ENCODE results near the gene FAM210B. TPM values are rescaled to one million over a fixed set of nuclear protein-coding genes. Genes with fewer than 3 reads are reported as not detected.

The FAM210B gene
- total and polyA plus RNA-seq, 2 of the 13 experiments (the other 11 are each of a cell fraction or from before 2014, with no cell fraction given), result 75.9 to 107 TPM

GRCh38 chr20:56359212-56360132 is 698 bp downstream of the FAM210B start (continued):
- TF ChIP-seq E2F1 (CRISPR knock-in tag; IDR thresholded peaks at IDR 0.05) (no peak), ZNF224 (CRISPR knock-in tag; IDR thresholded peaks at IDR 0.05) (no peak), ZNF564 (CRISPR knock-in tag; IDR thresholded peaks at IDR 0.05) (peak; percentile 89; the same call in 1 of the 2 replicates), ARNTL (CRISPR knock-in tag; IDR thresholded peaks at IDR 0.05) (0 out of 2 replicates have a peak, but pooled peaks have one; percentile 22), ETV6 (CRISPR knock-in tag; conservative IDR thresholded peaks at IDR 0.05) (peak; percentile 34; the same call in 1 of the 2 replicates), MBNL3 (CRISPR knock-in tag; conservative IDR thresholded peaks at IDR 0.05) (no peak), DPF2 (CRISPR knock-in tag; IDR thresholded peaks at IDR 0.05; ENCODE audit: borderline replicate concordance, low read depth) (no peak; the same call in 1 of the 2 replicates), DR1 (CRISPR knock-in tag; IDR thresholded peaks at IDR 0.05) (peak; percentile 26; the same call in 1 of the 2 replicates), ZNF572 (CRISPR knock-in tag; IDR thresholded peaks at IDR 0.05) (0 out of 2 replicates have a peak, but pooled peaks have one; percentile 78), ZNF44 (CRISPR knock-in tag; IDR thresholded peaks at IDR 0.05) (peak; percentile 62; the same call in 1 of the 2 replicates), HOXA3 (CRISPR knock-in tag; IDR thresholded peaks at IDR 0.05) (peak; percentile 8; the same call in 1 of the 2 replicates), MAFF (IDR thresholded peaks at IDR 0.05; ENCODE audit: low read depth, low read length) (no peak), ARNT2 (CRISPR knock-in tag; IDR thresholded peaks at IDR 0.05; ENCODE audit: low read depth) (peak; percentile 47; the same call in 1 of the 2 replicates), ZNF644 (CRISPR knock-in tag; IDR thresholded peaks at IDR 0.05; ENCODE audit: low read depth) (no peak; the same call in 1 of the 2 replicates), ZFP91 (CRISPR knock-in tag; IDR thresholded peaks at IDR 0.05; ENCODE audit: borderline replicate concordance) (peak; percentile 68; the same call in 1 of the 2 replicates), POLR2A (IDR thresholded peaks at IDR 0.05; ENCODE audit: insufficient read depth in 1 of 2, low read depth in 2 of 2, low read length in 2 of 2) (peak; percentile 10 to 58; a peak in 2 of 4 replicates), ZNF589 (CRISPR knock-in tag; conservative IDR thresholded peaks at IDR 0.05) (no peak), PAX8 (CRISPR knock-in tag; IDR thresholded peaks at IDR 0.05; ENCODE audit: borderline replicate concordance) (peak; percentile 32; the same call in 1 of the 2 replicates), TARDBP (CRISPR knock-in tag; IDR thresholded peaks at IDR 0.05) (peak; percentile 73), HNF4A (CRISPR knock-in tag; IDR thresholded peaks at IDR 0.05) (no peak), KLF15 (CRISPR knock-in tag; IDR thresholded peaks at IDR 0.05; ENCODE audit: borderline replicate concordance) (0 out of 2 replicates have a peak, but pooled peaks have one; percentile 9), MAF1 (CRISPR knock-in tag; IDR thresholded peaks at IDR 0.05; ENCODE audit: borderline replicate concordance) (no peak), RBAK (CRISPR knock-in tag; IDR thresholded peaks at IDR 0.05) (no peak), ZNF549 (CRISPR knock-in tag; IDR thresholded peaks at IDR 0.05) (no peak), ZFP37 (CRISPR knock-in tag; IDR thresholded peaks at IDR 0.05; ENCODE audit: borderline replicate concordance) (peak; percentile 12; the same call in 1 of the 2 replicates), ZFY (CRISPR knock-in tag; IDR thresholded peaks at IDR 0.05) (peak; percentile 91)
- TF ChIP-seq, protein P1, sequence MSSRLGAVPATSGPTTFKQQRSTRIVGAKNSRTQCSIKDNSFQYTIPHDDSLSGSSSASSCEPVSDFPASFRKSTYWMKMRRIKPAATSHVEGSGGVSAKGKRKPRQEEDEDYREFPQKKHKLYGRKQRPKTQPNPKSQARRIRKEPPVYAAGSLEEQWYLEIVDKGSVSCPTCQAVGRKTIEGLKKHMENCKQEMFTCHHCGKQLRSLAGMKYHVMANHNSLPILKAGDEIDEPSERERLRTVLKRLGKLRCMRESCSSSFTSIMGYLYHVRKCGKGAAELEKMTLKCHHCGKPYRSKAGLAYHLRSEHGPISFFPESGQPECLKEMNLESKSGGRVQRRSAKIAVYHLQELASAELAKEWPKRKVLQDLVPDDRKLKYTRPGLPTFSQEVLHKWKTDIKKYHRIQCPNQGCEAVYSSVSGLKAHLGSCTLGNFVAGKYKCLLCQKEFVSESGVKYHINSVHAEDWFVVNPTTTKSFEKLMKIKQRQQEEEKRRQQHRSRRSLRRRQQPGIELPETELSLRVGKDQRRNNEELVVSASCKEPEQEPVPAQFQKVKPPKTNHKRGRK (CRISPR knock-in tag; IDR thresholded peaks at IDR 0.05), result no peak
